ENCODE measurements around the gene KRT39.
"Not testable (repeated sequence)": the region's sequence is repeated elsewhere in the genome, so short reads cannot be mapped to it uniquely, and the experiment has no call there.

Gene KRT39

GRCh38 chr17:40966848-40967247 lies at the start of gene KRT39:
KRT39 (minus strand) TSS chr17:40966948; CDS start chr17:40966856, 92 bp downstream.
- no peak for DNase-seq (ENCODE audit: low read depth in 2 of 2)

DNA sequence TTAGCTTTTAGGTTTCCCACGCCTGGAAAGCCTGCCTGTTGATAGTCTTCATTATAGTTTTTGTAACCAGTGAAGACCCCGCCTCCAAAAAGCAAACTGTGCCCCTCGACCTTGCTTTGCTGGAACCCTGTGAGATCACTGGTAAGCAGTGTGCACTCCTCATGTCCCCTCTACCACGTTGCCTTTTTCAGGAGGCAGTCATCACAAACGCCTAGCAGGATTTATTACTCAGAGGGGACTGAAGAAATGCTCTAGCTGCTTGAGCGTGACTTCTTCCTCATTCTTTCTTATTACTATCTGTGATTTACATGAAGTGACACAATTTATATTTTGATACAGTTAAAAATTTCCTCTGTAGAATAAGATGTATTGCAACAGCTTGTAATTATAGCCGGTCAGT lies 48.7 kb upstream of the KRT39 start:
- DNase-seq (ENCODE audit: low read depth in 2 of 2) = no peak

- DNase-seq (ENCODE audit: low read depth in 2 of 2) = no peak
Measured at GRCh38 chr17:41013606-41014005, 46.9 kb upstream of the KRT39 start.

GRCh38 chr17:41013181-41013580 lies 46.4 kb upstream of the KRT39 start:
- no peak for DNase-seq (ENCODE audit: low read depth in 2 of 2)

DNA sequence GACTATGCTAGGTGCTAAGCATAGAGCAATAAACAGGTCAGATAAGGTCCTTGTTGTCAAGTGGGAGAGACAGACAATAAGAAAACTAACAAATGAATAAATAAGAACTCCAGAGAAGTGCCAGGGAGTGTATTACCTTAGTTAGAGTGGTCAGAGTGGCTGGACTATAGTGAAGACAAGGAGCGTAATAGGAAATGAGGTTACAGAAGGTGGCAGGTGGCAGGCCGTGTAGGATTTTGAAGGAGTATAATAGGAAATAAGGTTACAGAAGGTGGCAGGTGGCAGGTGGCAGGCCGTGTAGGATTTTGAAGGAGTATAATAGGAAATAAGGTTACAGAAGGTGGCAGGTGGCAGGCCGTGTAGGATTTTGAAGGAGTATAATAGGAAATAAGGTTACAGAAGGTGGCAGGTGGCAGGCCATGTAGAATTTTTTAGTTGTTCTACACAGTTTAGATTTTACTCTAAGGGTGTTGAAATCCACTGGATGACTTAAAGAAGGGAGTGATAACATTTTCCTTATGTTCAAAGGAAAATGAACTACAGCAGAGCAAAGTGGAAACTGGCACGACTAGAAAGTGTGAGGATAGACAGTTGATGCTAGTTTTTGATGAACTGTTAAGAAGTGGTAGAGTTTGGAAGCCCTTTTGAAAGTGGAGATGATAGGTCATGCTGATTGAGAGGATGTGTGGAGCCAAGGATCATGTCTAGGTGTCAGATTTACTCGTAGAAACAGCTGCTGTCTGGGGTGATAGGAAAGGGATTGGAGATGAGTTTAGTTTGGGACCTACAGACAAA lies 45.8 kb upstream of the KRT39 start:
- DNase-seq (ENCODE audit: low read depth in 2 of 2) = no peak

- DNase-seq (ENCODE audit: low read depth in 2 of 2) = no peak
Measured at GRCh38 chr17:41010441-41010840, 43.7 kb upstream of the KRT39 start.

GRCh38 chr17:41009936-41010335 lies 43.2 kb upstream of the KRT39 start:
- DNase-seq (ENCODE audit: low read depth in 2 of 2) = no peak

DNA sequence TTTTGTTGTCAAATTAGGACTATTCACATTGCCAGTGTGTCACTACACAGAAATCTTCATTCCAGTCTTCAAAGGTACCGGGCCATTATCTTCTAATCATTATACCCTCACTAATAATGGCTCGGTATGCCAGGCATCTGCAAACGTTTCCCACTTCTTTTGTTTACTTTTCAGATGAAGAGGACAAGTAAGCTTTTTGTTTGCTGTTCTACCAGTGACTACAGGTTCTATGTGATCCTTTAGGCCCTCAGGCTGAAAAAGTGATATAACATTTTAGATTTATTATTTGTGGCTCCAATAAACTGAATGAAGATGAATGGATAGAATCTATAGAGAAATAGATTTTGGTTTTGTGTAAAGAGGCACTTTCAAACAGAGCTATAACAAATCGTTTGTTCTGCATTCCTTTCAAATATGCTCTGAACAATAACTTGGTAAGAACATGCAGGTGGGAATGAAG lies 42.6 kb upstream of the KRT39 start:
- no peak for DNase-seq (ENCODE audit: low read depth in 2 of 2)

DNA sequence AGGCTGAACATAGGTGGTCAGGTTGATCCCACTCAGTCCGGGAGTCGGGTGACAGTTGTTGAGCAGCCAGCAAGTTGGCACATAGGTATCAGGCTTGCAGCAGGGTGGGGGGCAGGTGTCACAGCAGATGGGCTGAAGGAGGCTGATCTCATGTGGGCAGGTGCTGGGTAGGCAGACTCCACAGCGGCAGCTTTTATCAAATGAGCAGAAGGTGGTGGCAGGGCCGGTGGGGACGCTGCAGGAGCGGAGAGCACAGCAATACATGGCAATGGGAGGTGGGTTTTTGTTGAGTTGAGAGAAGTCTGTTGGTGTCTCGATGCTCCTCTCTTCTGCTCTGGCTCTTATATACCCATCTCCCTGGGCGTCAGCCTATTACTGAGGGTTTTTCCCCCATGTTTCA lies 42.1 kb upstream of the KRT39 start, which contains the start of gene KRTAP3-1:
TSS of gene KRTAP3-1 (minus strand) at position 318 of the 400 bp plus-strand sequence. CDS start at position 264, 54 bp downstream.
- DNase-seq (ENCODE audit: low read depth in 2 of 2) = no peak

DNA sequence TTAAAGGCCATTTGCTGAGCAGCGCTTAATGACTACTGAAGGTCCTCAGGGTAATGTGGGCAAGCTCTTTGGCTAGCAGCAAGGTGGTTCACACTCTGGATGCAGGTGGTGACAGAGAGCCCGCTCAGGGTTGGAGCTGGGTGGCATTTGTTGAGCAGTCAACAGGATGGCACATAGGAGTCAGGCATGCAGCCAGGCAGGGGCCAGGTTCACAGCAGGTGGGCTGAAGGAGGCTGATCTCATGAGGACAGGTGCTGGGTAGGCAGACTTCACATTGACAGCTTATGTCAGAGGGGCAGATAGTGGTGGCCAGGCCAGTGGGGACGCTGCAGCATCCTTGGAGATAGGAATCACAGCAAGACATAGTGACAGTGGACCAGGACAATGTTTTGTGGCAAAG lies 37.6 kb upstream of the KRT39 start:
- DNase-seq (ENCODE audit: low read depth in 2 of 2) = no peak

DNA sequence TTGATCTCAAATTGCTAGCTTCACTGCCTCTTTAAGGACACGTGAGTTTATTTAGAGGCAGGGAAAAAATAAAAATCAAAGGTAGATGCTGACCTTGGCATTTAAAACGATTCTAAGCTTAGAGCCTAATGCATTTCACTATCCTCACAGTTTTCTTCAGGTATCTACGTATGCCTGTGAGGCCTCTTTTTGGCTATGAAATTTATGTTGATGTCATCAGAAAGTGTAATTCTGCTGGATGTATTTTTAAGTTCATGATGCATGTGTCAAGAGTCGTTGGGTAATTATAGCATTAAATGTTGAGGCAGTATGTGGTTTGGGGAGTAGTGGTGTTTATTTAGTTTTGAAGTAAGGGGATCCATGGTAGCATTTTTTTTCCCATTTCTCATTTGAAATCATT lies 37.2 kb upstream of the KRT39 start:
- DNase-seq (ENCODE audit: low read depth in 2 of 2) = no peak

DNA sequence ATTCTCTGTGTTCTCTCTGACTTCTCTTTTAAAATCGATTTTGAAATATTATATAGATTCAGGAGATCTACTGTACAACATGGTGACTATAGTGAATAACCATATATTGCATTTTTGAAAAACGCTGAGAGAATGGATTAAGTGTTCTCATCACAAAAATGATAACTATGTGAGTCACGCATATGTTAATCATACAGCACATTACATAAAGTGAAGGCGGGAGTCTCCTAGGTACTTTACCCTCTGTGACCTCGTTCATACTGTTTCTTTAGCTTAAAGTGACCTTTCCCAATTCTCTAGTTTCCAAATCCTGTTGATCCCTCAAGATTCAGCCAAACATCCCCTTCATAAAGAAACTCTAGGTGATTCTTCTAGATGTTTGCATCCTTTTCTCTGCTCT lies 36.1 kb upstream of the KRT39 start:
- no peak for DNase-seq (ENCODE audit: low read depth in 2 of 2)

GRCh38 chr17:41001795-41002194 lies 35.0 kb upstream of the KRT39 start:
- no peak for DNase-seq (ENCODE audit: low read depth in 2 of 2)

DNA sequence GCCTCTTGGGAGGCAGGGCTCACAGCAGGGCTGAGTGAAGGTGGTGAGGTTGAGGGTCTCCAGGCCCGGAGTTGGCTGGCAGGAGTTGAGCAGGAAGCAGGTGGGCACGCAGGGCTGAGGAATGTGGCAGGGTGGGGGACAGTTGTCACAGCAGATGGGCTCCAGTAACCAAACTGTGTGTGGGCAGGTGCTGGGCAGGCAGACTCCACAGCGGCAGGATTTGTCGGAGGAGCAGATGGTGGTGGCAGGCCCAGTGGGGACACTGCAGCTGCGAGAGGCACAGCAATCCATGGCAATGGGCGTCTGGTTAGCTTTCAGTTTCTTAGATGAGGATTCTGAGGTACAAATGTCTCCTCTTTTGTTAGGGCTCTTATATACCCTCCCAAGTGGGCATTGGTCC lies 32.8 kb upstream of the KRT39 start, which contains the start of gene KRTAP3-2:
TSS of gene KRTAP3-2 (minus strand) at position 344 of the 400 bp plus-strand sequence. CDS start at position 291, 53 bp downstream.
- DNase-seq (ENCODE audit: low read depth in 2 of 2) = not testable (repeated sequence)

GRCh38 chr17:40997361-40997760 lies 30.6 kb upstream of the KRT39 start:
- DNase-seq (ENCODE audit: low read depth in 2 of 2) = no peak

DNA sequence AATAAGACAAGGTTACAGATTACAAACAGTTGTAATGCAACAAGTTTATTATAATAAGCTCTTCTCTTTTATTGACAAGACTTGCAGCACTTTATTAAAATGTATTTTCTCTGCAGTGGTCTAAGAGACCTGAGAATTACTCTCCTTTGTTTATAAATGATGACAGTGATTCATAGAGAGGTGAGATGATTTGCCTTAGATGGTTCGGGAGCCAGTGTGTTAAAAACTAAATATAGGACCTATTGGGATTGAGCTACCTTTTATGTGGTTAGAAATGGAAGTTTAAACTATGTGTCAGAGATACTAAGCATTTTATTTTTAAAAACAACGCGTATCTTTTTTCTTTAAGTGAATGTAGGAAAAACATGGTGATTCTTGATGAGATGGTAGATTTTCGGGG lies 30.1 kb upstream of the KRT39 start:
- no peak for DNase-seq (ENCODE audit: low read depth in 2 of 2)

DNA sequence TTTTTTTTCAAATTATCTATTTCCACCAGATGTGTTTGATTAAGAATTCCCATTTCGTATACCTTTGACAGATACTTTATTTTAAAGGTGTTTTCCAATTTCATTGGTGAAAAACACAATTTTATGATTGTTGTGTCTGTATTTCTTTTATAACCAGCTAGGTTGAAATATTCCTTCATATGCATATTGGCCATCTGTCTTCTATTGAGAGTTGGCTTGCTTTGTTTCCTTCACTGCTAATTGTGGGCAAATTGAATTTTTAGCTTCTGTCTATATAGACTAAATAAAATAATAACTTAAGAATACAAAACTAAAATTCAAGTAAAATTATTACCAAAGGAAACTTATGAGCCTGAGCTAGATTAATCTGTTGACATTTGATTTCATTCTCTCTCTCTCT lies 28.4 kb upstream of the KRT39 start:
- no peak for DNase-seq (ENCODE audit: low read depth in 2 of 2)

DNA sequence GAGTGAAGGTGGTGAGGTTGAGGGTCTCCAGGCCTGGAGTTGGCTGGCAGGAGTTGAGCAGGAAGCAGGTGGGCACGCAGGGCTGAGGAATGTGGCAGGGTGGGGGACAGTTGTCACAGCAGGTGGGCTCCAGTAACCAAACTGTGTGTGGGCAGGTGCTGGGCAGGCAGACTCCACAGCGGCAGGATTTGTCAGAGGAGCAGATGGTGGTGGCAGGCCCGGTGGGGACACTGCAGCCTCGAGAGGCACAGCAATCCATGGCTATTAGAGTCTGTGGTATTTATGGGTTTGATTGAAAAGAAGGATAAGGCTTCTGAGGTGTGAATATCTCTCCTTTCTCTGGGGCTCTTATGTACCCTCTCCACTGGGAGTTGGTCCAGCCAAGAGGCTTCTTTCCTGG lies 27.1 kb upstream of the KRT39 start, which contains the start of gene KRTAP3-3:
TSS of gene KRTAP3-3 (minus strand) at position 326 of the 400 bp plus-strand sequence. CDS start at position 259, 67 bp downstream.
- no peak for DNase-seq (ENCODE audit: low read depth in 2 of 2)

GRCh38 chr17:40993084-40993483 lies 26.3 kb upstream of the KRT39 start:
- DNase-seq (ENCODE audit: low read depth in 2 of 2) = no peak

DNA sequence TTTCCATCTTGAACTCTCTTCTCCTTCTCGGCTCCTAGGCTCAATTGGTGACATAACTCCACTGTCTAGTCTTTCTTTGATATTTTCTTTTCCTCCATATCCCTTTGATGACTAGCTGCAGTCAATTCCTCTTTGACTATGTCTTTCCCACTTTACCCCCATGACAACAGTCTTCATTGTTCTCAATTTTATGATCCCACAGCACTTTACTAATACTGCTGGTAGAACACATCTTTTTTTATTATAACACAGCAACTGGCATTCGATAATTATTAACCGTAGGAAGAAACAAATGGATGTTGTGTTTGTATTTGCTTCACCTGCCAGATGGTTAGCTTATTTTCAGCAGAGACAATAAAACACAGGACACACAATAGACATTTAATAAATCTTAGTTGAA lies 25.9 kb upstream of the KRT39 start:
- DNase-seq (ENCODE audit: low read depth in 2 of 2) = no peak

DNA sequence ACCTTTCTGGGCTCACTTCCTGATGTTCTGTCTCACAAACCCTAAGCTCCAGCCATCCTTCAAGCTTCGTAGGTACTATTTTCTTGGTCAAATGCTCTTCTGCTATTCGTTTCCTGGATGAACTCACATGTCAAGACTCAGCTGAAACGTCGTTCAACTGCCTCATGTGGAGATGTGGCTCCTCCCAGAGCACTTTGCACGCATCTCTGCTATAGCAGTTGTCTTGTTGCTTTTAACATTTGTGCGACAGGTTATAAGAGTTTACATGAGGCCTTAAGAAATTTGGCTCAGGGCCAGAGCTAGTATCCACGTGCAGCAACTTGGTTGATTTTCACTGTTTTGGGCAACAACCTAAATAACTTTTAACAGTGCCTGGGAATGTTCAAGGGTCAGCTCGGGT lies 20.2 kb upstream of the KRT39 start:
- no peak for DNase-seq (ENCODE audit: low read depth in 2 of 2)

GRCh38 chr17:40984226-40984625 lies 17.5 kb upstream of the KRT39 start, which contains the start of gene KRT40:
KRT40 (minus strand) TSS chr17:40984326; CDS start chr17:40984273, 53 bp downstream.
- no peak for DNase-seq (ENCODE audit: low read depth in 2 of 2)

DNA sequence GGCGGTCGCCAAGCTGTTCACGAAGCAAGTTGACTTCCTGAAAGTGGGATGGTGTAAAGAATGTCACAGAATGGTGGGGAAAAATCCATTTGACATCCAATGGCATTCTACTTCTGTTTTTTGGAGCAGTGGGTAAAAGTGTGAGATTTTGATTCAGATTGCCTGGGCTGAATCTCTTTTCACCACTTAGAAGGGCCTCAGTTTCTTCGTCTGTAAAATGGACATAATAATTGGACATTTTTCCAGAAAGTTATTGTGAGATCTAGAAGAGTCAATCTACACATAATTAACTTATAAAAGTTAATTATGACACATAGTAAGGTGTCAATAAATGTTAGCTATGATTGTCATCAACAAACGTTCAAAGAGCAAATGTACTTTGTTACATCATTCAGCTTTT lies 14.4 kb upstream of the KRT39 start:
- no peak for DNase-seq (ENCODE audit: low read depth in 2 of 2)

Data from stimulated activated CD4-positive, alpha-beta T cell treated with anti-CD3 and anti-CD28 coated beads, Interleukin-1b, Interleukin-23, amount 100 ng/mL, for 4 hours (primary cell).